SK-N-SH (cell line): ENCODE data around the gene TSGA10IP.
"Not testable (repeated sequence)": the region's sequence is repeated elsewhere in the genome, so short reads cannot be mapped to it uniquely, and the experiment has no call there.

Source experiments
- ELF1 ChIP-seq: IDR thresholded peaks from 2 replicates; pipeline ENCODE4 v1.4.0; 2012
- JUND ChIP-seq: IDR thresholded peaks from 2 replicates; pipeline ENCODE4 v1.4.0; 2012
- MXI1 ChIP-seq: IDR thresholded peaks from 2 replicates; pipeline ENCODE4 v1.6.1; 2012; ENCODE audit warnings: mild to moderate bottlenecking, low read depth, low read length, improper control_type of control experiment
- NRF1 ChIP-seq: IDR thresholded peaks from 2 replicates; pipeline ENCODE4 v1.6.1; 2012; ENCODE audit warnings: low read depth, mild to moderate bottlenecking, low read length
- RAD21 ChIP-seq: IDR thresholded peaks from 2 replicates; pipeline ENCODE4 v1.6.1; 2012; ENCODE audit warnings: mild to moderate bottlenecking, low read length
- RFX5 ChIP-seq: IDR thresholded peaks from 2 replicates; pipeline ENCODE4 v1.6.1; 2012; ENCODE audit warnings: mild to moderate bottlenecking, improper control_type of control experiment, low read length
- TF ChIP-seq, protein P1 (sequence below): fragments of 200-600 bp; sonication (generic); IDR thresholded peaks from 2 replicates; pipeline ENCODE4 v1.6.1; 2017; ENCODE audit warnings: antibody characterized with exemption, mild to moderate bottlenecking, moderate library complexity
- TF ChIP-seq, protein P2 (sequence below): IDR thresholded peaks from 2 replicates; pipeline ENCODE4 v1.6.1; 2012; ENCODE audit warnings: mild to moderate bottlenecking, low read depth, low read length, moderate library complexity
- TF ChIP-seq, protein P3 (sequence below): IDR thresholded peaks from 2 replicates; pipeline ENCODE4; 2012

DNA sequence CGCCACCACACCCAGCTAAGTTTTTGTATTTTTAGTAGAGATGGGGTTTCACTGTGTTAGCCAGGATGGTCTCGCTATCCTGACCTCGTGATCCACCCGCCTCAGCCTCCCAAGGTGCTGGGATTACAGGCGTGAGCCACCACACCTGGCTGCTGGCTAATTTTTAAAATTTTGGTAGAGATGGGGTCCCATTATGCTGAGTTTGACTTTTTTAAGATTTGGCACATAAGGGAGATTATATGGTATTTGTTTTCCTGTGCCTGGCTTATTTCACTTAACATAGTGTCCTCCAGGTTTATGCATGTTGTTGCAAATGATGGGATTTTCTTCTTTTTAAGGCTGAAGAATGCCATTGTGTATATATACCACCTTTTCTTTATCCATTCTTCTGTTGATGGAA lies 5.4 kb downstream of the TSGA10IP start:
- TF ChIP-seq, protein P1, sequence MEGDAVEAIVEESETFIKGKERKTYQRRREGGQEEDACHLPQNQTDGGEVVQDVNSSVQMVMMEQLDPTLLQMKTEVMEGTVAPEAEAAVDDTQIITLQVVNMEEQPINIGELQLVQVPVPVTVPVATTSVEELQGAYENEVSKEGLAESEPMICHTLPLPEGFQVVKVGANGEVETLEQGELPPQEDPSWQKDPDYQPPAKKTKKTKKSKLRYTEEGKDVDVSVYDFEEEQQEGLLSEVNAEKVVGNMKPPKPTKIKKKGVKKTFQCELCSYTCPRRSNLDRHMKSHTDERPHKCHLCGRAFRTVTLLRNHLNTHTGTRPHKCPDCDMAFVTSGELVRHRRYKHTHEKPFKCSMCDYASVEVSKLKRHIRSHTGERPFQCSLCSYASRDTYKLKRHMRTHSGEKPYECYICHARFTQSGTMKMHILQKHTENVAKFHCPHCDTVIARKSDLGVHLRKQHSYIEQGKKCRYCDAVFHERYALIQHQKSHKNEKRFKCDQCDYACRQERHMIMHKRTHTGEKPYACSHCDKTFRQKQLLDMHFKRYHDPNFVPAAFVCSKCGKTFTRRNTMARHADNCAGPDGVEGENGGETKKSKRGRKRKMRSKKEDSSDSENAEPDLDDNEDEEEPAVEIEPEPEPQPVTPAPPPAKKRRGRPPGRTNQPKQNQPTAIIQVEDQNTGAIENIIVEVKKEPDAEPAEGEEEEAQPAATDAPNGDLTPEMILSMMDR, result not testable (repeated sequence)
- TF ChIP-seq, protein P2, sequence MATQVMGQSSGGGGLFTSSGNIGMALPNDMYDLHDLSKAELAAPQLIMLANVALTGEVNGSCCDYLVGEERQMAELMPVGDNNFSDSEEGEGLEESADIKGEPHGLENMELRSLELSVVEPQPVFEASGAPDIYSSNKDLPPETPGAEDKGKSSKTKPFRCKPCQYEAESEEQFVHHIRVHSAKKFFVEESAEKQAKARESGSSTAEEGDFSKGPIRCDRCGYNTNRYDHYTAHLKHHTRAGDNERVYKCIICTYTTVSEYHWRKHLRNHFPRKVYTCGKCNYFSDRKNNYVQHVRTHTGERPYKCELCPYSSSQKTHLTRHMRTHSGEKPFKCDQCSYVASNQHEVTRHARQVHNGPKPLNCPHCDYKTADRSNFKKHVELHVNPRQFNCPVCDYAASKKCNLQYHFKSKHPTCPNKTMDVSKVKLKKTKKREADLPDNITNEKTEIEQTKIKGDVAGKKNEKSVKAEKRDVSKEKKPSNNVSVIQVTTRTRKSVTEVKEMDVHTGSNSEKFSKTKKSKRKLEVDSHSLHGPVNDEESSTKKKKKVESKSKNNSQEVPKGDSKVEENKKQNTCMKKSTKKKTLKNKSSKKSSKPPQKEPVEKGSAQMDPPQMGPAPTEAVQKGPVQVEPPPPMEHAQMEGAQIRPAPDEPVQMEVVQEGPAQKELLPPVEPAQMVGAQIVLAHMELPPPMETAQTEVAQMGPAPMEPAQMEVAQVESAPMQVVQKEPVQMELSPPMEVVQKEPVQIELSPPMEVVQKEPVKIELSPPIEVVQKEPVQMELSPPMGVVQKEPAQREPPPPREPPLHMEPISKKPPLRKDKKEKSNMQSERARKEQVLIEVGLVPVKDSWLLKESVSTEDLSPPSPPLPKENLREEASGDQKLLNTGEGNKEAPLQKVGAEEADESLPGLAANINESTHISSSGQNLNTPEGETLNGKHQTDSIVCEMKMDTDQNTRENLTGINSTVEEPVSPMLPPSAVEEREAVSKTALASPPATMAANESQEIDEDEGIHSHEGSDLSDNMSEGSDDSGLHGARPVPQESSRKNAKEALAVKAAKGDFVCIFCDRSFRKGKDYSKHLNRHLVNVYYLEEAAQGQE, result not testable (repeated sequence)
- not testable (repeated sequence) for TF ChIP-seq RAD21, RFX5, MXI1, ELF1, JUND, NRF1
- TF ChIP-seq, protein P3, sequence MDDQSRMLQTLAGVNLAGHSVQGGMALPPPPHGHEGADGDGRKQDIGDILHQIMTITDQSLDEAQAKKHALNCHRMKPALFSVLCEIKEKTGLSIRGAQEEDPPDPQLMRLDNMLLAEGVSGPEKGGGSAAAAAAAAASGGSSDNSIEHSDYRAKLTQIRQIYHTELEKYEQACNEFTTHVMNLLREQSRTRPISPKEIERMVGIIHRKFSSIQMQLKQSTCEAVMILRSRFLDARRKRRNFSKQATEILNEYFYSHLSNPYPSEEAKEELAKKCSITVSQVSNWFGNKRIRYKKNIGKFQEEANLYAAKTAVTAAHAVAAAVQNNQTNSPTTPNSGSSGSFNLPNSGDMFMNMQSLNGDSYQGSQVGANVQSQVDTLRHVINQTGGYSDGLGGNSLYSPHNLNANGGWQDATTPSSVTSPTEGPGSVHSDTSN, result not testable (repeated sequence)
